Uterus (tissue), 2 donors: ENCODE results near the gene VPS26C.

Experiments used
- CTCF ChIP-seq, 4 experiments: fragments of 200-600 bp in 2 of 4; fragments of 450-650 bp in 2 of 4; sonication (generic) in 2 of 4; IDR thresholded peaks; one replicate each; pipeline ENCODE4 v1.5.1; 2016 to 2019; ENCODE audit warnings: antibody characterized with exemption in 4 of 4, mild to moderate bottlenecking in 2 of 4, moderate library complexity in 1 of 4
- POLR2A ChIP-seq, 2 donors: fragments of 450-650 bp; IDR thresholded peaks; one replicate each; pipeline ENCODE4 v1.6.1; 2016; ENCODE audit warnings: antibody characterized with exemption in 2 of 2, mild to moderate bottlenecking in 1 of 2, moderate library complexity in 1 of 2

GRCh38 chr21:37268186-37268503 lies 1.0 kb upstream of the VPS26C start:
- TF ChIP-seq CTCF (IDR thresholded peaks at IDR 0.05) (peak in 1 of 4 experiments; percentile 3), POLR2A (IDR thresholded peaks at IDR 0.05) (no peak)
